Motor neuron (in vitro differentiated cells): ENCODE measurements around the gene WDR86. TPM values are rescaled to one million over a fixed set of nuclear protein-coding genes. Genes with fewer than 3 reads are reported as not detected.
A peak's percentile ranks its signal among the peaks of the same experiment; 100 is the strongest.

Experiments used
- ATAC-seq, 8 experiments: fragments of 200-7000 bp; cut with Tn5 transposase; replicated peaks in 6 of 8; 2 replicates each; pipeline ENCODE4 v1.8.0; 2021; ENCODE audit warnings: mild to moderate bottlenecking in 8 of 8, moderate library complexity in 8 of 8
- H3K27ac ChIP-seq, 2 donors: fragments of 250-450 bp; sonication (Bioruptor Pico); 2 replicates each; pipeline ENCODE4 v1.9.0; 2021; ENCODE audit warnings: antibody characterized with exemption in 2 of 2, mild to moderate bottlenecking in 2 of 2, moderate library complexity in 1 of 2
- H3K4me1 ChIP-seq, 2 donors: fragments of 250-450 bp; sonication (Bioruptor Pico); replicated peaks in 1 of 2; 2 replicates each; pipeline ENCODE4 v1.6.1; 2021; ENCODE audit warnings: antibody characterized with exemption in 2 of 2, mild to moderate bottlenecking in 2 of 2, moderate library complexity in 1 of 2
- H3K4me3 ChIP-seq, 5 donors: fragments of 250-450 bp; sonication (Bioruptor Pico); 2 replicates each; pipeline ENCODE4 v1.9.0; 2021; ENCODE audit warnings: antibody characterized with exemption in 5 of 5, mild to moderate bottlenecking in 5 of 5, moderate library complexity in 4 of 5
- WGBS, 10 experiments: fragments of 450-650 bp; shearing (Covaris generic); methylation state at CpG; one replicate each; pipeline ENCODE4 v1.0.0; 2022; 5-methylcytosine and 5-hydroxymethylcytosine counted together
- in situ Hi-C, 9 experiments: fragments of 400-800 bp; cut with MboI; loops; one replicate each; pipeline ENCODE4 v1.15.0; 2021; ENCODE audit warnings: low sequenced_read_pairs in 9 of 9, low pct_unique_long_range_greater_than_20kb in 2 of 9; ENCODE audit not compliant: unreplicated experiment in 9 of 9
- total RNA-seq, 8 experiments: library from RNA; unstranded; fragments of 300-600 nt; gene quantifications; 2 replicates each; pipeline versions ENCODE4 v1.2.3 to v1.2.4, GENCODE V29; 2022

Gene WDR86
- total RNA-seq, 8 experiments from 2014 or later, result 0.56 to 35.3 (median 21.8) TPM

GRCh38 chr7:151437866-151438516, 28.2 kb upstream of the WDR86 start:
- peaks cover 14 to 25% of the 10 kb centered on the region in 2 donors for H3K4me1 ChIP-seq
- WGBS, 10 experiments, result 40 to 100% (median 91%) methylated on average over 1 to 17 of the region's 23 CpGs; no CpG with 5 or more reads in 1 of the 10 experiments
- no peak for ATAC-seq
- no peak overlapping the region for H3K27ac ChIP-seq
- H3K4me3 ChIP-seq, result no peak overlapping the region
- in situ Hi-C loops, result loop anchor here in 1 of 9 experiments (25.0 kb wide), 1 partner anchor 126 kb away; no protein-coding TSS in a partner anchor

DNA sequence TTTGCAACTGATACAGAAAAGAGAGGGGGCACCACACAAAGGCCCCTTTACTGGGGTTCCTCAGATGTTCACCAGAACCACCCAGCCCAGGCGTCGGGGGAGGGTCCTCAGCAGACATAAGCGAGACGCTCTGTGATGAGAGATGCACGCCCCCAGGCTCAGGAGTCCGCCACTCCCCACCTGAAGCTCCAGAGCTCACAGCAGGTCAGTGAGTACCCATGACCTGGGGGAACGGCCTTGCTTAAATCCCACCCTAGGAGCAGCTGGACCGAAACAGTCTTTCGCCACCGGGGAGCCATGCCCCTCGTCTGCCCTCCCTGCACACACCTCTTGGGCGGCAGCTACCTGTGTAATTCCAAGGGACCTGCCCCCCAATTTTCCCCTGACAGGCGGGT, 27.3 kb upstream of the WDR86 start:
- no peak for ATAC-seq
- in situ Hi-C loops, result loop anchor here in 1 of 9 experiments (25.0 kb wide), 1 partner anchor 125 kb away; no protein-coding TSS in a partner anchor
- 33 to 94% (median 74%) methylated on average over 1 to 7 of the region's 13 CpGs; no CpG with 5 or more reads in 6 of the 10 experiments for WGBS, 10 experiments
- H3K4me3 ChIP-seq, result no peak overlapping the region
- H3K27ac ChIP-seq, result no peak overlapping the region
- H3K4me1 ChIP-seq, result peaks cover 14 to 25% of the 10 kb centered on the region in 2 donors

DNA sequence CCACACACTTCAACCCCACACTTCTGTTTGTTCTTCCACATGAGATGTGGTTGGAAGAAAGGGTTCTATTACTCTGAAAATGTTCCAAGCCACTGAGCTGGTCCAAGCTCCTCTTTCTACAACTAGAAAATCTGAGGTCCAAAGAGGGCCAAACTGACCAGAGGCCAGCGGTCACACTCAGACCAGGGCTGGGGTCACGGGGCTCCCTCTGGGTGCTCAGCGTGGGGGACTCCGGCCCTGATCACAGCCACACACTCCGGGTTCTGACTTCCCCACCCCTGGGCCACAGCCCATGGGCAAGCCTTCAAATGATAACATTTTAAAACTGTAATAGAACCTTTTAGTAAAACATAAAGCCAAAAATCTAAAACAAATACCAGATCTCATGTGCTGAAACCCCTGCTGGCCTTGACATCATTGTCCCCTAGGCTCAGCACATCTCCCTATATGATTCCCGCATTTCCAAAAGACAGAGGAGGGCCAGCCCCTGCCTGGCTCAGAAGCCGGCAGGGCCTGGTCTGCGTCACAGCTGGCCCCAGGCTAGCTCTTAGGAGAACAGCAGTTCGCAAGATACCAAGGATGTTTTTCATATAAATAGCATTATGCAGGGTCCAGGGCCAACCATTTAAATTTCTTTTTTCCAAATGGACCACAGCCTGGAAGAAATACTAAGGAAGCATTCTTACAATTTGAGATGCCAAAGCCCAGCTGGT, 26.8 kb upstream of the WDR86 start:
- Histone ChIP-seq H3K4me1 (peaks cover 12 to 25% of the 10 kb centered on the region in 2 donors), H3K27ac (no peak overlapping the region)
- peak in 2 of 8 experiments; percentile 63 to 90 for ATAC-seq

DNA sequence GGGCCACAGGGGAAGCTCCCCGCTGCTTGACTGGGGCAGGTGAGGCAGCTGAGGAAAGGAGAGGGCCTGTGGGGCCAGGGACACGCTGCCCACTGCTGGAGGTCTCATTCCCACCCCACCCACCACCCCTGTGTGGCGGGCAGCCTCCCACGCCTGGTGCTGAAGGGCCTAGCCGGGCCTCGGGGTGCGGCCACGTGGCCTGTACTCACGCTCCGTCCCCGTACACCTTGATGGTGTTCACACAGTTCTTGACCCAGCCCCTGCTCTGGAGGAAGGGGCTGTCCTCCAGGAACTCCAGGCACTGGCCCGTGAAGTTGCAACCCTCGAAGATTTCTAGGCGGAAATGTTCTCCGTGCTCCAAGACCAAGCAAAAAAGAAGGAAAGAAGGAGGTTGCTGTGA, 26.1 kb upstream of the WDR86 start:
- H3K27ac ChIP-seq, result no peak overlapping the region
- H3K4me3 ChIP-seq, result no peak overlapping the region
- ATAC-seq, result no peak
- in situ Hi-C loops, result loop anchor here in 1 of 9 experiments (25.0 kb wide), 1 partner anchor 124 kb away; no protein-coding TSS in a partner anchor
- H3K4me1 ChIP-seq, result peaks cover 6 to 20% of the 10 kb centered on the region in 2 donors
- 60 to 100% (median 87%) methylated on average over 1 to 3 of the region's 15 CpGs; no CpG with 5 or more reads in 6 of the 10 experiments for WGBS, 10 experiments

More for the DNA sequence above, 26.8 kb upstream of the WDR86 start:
- WGBS, 10 experiments, result 0 to 100% (median 90%) methylated on average over 1 to 4 of the region's 9 CpGs; no CpG with 5 or more reads in 5 of the 10 experiments
- H3K4me3 ChIP-seq, result no peak overlapping the region
- in situ Hi-C loops, result loop anchor here in 1 of 9 experiments (25.0 kb wide), 1 partner anchor 124 kb away; no protein-coding TSS in a partner anchor

DNA sequence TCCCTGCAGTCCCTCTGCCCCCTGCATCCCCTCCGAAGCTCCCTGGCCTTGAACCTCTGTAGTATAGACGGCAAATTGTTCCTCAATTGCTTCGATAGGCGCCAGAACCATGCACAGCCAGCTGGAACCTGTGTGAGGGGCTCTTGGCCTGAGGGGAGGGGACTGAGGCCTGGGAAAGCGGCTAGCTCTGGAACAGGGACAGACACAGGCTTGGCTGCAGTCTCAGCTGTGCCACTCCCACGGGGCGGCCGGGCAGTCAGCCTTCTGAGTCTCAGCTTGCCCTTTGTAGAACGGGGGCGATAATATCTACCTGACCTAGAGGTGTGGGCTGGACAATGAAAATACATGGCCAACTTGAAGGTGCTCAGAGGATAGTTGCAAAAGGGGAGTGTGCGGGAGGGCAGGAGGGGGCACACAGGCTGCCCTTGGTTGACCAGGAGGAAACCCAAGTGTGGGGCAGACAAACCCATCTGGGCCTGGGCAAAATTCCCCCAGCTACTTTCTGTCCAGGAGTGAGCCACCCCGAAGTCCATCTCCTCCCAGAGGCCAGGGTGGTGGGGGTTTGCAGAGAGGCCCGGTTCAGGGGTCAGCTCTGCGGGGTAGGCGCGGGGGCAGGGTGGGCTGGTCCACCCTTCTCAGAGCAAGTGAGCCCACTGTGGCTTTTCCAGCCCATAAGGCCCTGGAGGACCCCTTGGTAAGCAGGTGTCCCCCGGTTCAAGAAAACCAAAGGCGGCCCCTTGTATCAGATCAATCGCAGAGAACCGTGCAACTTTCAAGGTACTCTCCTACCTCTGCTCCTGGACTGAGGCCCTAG, 25.5 kb upstream of the WDR86 start:
- 76 to 100% (median 100%) methylated on average over 1 to 9 of the region's 20 CpGs; no CpG with 5 or more reads in 6 of the 10 experiments for WGBS, 10 experiments

DNA sequence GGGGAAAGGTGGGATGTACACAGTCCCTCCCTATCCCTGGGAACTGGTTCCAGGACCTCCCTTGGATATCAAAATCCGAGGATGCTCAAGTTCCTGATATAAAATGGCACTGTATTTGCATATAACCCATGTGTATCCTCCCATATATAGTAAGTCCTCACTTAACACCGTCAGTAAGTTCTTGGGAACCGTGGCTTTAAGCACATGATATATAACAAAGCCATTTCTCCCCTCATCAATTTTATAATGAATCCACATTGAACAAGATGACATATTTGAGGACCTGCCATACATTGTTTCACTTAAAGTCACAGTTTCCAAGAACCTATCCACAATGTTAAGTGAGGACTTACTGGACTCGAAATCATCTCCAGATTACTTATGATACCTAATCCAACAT, 24.7 kb upstream of the WDR86 start:
- in situ Hi-C loops, result loop anchor here in 1 of 9 experiments (25.0 kb wide), 1 partner anchor 122 kb away; no protein-coding TSS in a partner anchor
- Histone ChIP-seq H3K4me1 (peaks cover 13 to 20% of the 10 kb centered on the region in 2 donors), H3K4me3 (no peak overlapping the region), H3K27ac (no peak overlapping the region)
- no peak for ATAC-seq
- 35 to 97% (median 82%) methylated on average over 1 to 4 of the region's 4 CpGs for WGBS, 10 experiments

More for the DNA sequence above, 25.5 kb upstream of the WDR86 start:
- peak in 3 of 8 experiments; percentile 35 to 57 (median 53) for ATAC-seq
- Histone ChIP-seq H3K27ac (no peak overlapping the region), H3K4me3 (no peak overlapping the region), H3K4me1 (peaks cover 9 to 20% of the 10 kb centered on the region in 2 donors)
- in situ Hi-C loops, result loop anchor here in 1 of 9 experiments (25.0 kb wide), 1 partner anchor 123 kb away; no protein-coding TSS in a partner anchor

DNA sequence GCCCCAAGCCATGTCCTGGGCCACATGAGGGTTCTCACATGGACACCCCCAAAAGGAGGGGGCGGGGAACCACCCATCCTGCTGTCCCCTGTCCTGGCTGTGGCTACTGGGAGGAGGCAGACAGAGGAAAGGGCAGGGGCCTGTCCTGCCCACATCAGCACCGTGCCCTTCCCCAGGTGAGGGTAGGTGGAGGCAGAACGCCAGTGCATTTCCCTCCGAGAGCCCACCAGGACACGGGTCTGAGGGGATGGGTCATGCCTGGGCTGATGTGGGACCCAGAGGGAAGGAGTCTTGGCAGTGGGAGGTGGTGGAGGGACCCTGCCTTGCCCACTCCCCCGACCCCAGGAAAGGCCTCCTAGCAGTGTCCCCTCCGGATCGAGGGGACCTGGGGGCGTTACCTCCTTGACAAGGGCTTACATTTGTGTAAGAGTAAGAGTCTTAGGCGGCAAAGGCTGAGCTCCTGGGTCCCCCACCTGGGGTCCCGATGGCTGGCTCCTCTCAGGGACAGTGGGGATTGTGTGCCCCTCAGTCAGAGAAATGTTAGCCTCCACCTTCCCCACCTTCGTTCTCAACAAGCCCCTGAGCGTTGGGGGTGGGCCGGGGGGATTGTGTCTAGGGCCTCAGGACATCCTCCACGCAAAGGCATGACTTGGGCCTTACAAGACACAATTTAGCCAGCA, 24.0 kb upstream of the WDR86 start:
- Histone ChIP-seq H3K4me1 (peaks cover 18 to 23% of the 10 kb centered on the region in 2 donors), H3K4me3 (no peak overlapping the region), H3K27ac (no peak overlapping the region)
- in situ Hi-C loops, result loop anchor here in 1 of 9 experiments (25.0 kb wide), 1 partner anchor 122 kb away; no protein-coding TSS in a partner anchor
- WGBS, 10 experiments, result 60 to 100% (median 83%) methylated on average over 1 to 10 of the region's 15 CpGs; no CpG with 5 or more reads in 3 of the 10 experiments
- no peak for ATAC-seq

- in situ Hi-C loops, result loop anchor here in 1 of 9 experiments (25.0 kb wide), 1 partner anchor 121 kb away; no protein-coding TSS in a partner anchor
- Histone ChIP-seq H3K4me1 (peaks cover 26 to 32% of the 10 kb centered on the region in 2 donors), H3K27ac (no peak overlapping the region), H3K4me3 (no peak overlapping the region)
- WGBS, 10 experiments, result 40 to 81% (median 60%) methylated on average over 1 to 5 of the region's 14 CpGs; no CpG with 5 or more reads in 4 of the 10 experiments
- no peak for ATAC-seq
These were observed 23.1 kb upstream of the WDR86 start for GRCh38 chr7:151432658-151433521.

- Histone ChIP-seq H3K4me1 (peaks cover 33 to 37% of the 10 kb centered on the region in 2 donors), H3K27ac (no peak overlapping the region), H3K4me3 (no peak overlapping the region)
- WGBS, 10 experiments, result no CpG with 5 or more reads among the region's 25 CpGs
- no peak for ATAC-seq
- in situ Hi-C loops, result loop anchor here in 1 of 9 experiments (25.0 kb wide), 1 partner anchor 120 kb away; no protein-coding TSS in a partner anchor
These were observed 22.0 kb upstream of the WDR86 start for GRCh38 chr7:151431768-151432311.

- WGBS, 10 experiments, result 80% methylated on average over 2 of the region's 13 CpGs; no CpG with 5 or more reads in 9 of the 10 experiments
- in situ Hi-C loops, result loop anchor here in 1 of 9 experiments (25.0 kb wide), 1 partner anchor 119 kb away; no protein-coding TSS in a partner anchor
- no peak for ATAC-seq
- H3K27ac ChIP-seq, result no peak overlapping the region
- peaks cover 33 to 37% of the 10 kb centered on the region in 2 donors for H3K4me1 ChIP-seq
- no peak overlapping the region for H3K4me3 ChIP-seq
These were observed 21.5 kb upstream of the WDR86 start for GRCh38 chr7:151431281-151431767.
